ENCODE measurements around the gene TMEM217. TPM values are rescaled to one million over a fixed set of nuclear protein-coding genes. Genes with fewer than 3 reads are reported as not detected.
"Not testable (repeated sequence)": the region's sequence is repeated elsewhere in the genome, so short reads cannot be mapped to it uniquely, and the experiment has no call there.

The TMEM217 gene
- 0.80 and 0.86 TPM in 2 replicates for total RNA-seq

DNA sequence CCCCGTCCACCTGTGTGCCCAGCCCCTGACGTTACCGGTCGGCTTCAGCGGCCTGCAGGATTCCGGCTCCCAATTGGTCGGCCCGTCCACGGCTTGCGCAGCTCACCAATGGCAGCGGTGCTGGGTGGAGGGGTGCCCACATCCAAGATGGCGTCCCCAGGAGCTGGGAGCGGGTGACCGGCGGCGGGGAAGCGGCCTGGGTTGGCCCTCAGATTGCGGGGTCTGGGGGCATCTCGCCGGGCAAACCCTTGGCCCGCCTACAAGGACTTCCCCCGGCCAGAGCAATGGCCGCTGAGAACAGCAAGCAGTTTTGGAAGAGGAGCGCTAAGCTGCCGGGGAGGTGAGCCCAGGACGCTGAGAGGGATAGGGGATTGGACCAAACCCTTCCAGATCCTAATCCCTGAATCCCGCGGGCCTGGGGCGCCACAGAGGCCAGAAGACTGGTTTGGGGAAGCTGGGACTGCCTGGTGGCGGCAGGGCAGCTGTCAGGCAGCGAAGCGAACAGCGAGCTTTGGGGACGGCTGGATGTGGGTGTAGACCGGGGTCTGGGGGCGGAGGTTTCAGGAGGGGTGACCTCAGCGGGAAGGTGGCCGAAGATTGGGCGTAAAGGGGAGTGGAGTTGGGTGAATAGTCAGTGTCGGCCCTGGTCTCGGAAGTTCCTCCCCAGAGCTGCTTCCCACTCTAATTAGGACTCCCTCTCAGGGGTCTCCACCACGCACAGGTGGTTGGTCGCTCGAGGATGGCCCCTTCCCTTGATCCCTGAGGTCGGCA, at the start of gene TMEM217, which contains the start of gene TBC1D22B:
TMEM217 (minus strand) TSS at position 511 of the 771 bp plus-strand sequence. CDS start 39,114 bp downstream, outside the sequence.
TBC1D22B (plus strand) TSS at position 139 of the 771 bp plus-strand sequence; CDS start at position 285, 146 bp downstream.
- no peak for TF ChIP-seq CTCF (conservative IDR thresholded peaks at IDR 0.05; ENCODE audit: low read depth, low read length)
- peak within 1 kb of the TSS; percentile 98 for H3K4me3 ChIP-seq (ENCODE audit: low read depth, low read length)
- DNase-seq (ENCODE audit: low read depth), result peak; percentile 64

- not testable (repeated sequence) for DNase-seq (ENCODE audit: low read depth); H3K4me3 ChIP-seq (ENCODE audit: low read depth, low read length)
Measured at GRCh38 chr6:37307484-37307883, 49.5 kb upstream of the TMEM217 start.

DNA sequence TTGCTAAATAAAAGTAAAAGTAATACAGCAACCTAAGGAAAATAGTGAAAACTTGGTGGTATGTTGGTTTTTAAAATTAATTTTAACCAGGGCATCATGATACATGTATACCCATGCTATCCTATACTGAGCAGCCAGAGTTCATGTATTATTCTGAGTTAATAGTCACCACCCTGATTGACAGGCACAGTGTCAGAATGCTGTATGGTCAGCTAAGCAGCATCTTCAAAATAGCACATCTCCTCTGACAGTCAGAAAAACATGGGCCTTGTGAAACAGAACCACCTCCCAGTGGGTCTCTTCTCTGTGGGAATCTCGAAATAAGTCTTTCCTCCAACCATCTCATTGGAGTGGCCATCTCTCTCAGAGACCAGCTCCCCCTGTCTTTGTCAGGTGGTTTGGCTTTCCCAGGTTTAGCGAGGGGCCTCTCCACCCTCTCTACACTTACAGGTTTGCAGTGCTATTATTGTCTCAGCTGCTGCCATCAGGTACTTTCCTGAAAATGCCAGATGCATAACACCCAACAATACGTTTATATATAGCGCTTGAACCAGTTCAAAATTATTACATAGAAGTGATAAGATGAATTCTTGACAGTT, 48.8 kb upstream of the TMEM217 start:
- DNase-seq (ENCODE audit: low read depth), result no peak
- no peak overlapping the region for H3K4me3 ChIP-seq (ENCODE audit: low read depth, low read length)
- no peak for TF ChIP-seq CTCF (conservative IDR thresholded peaks at IDR 0.05; ENCODE audit: low read depth, low read length)

GRCh38 chr6:37305841-37306425, 48.0 kb upstream of the TMEM217 start:
- no peak for DNase-seq (ENCODE audit: low read depth)
- no peak overlapping the region for H3K4me3 ChIP-seq (ENCODE audit: low read depth, low read length)
- TF ChIP-seq CTCF (conservative IDR thresholded peaks at IDR 0.05; ENCODE audit: low read depth, low read length), result no peak

GRCh38 chr6:37304766-37305165, 46.8 kb upstream of the TMEM217 start:
- no peak for TF ChIP-seq CTCF (conservative IDR thresholded peaks at IDR 0.05; ENCODE audit: low read depth, low read length)
- DNase-seq (ENCODE audit: low read depth), result no peak
- H3K4me3 ChIP-seq (ENCODE audit: low read depth, low read length), result no peak overlapping the region

- DNase-seq (ENCODE audit: low read depth), result no peak
- TF ChIP-seq CTCF (conservative IDR thresholded peaks at IDR 0.05; ENCODE audit: low read depth, low read length), result peak; percentile 70
- H3K4me3 ChIP-seq (ENCODE audit: low read depth, low read length), result no peak overlapping the region
Measured at GRCh38 chr6:37303891-37304503, 46.1 kb upstream of the TMEM217 start.

DNA sequence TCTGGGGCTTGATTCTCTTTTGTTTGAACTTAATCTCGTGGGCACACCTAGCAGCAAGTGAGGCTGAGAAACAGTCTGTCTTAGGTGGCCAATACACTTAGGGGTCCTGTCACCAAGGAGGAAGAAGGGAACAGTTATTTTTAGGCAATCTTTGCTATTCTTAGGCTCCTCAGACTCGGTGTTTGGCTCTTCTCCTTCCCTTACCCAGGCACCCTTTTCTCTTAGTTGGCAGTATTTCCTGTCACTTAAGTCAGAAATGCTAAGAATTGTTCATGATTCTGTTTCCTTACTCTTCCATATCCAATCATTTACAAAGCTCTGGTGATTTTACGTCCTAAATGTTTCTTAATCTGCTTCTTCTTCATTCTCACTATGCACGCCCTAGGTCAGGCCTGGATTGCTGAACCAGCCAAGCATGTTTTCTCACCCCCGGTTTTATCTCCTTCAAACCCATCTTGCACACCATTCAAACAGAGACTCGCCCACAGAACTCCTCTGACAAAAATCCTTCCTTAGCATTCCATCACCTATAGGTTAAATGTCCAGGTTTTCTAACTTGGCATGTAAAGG, 45.2 kb upstream of the TMEM217 start:
- DNase-seq (ENCODE audit: low read depth), result peak; percentile 64
- TF ChIP-seq CTCF (conservative IDR thresholded peaks at IDR 0.05; ENCODE audit: low read depth, low read length), result no peak
- no peak overlapping the region for H3K4me3 ChIP-seq (ENCODE audit: low read depth, low read length)

Data from epithelial cell of proximal tubule (primary cell).